ENCODE results near the gene SH3TC2. TPM values are rescaled to one million over a fixed set of nuclear protein-coding genes. Genes with fewer than 3 reads are reported as not detected.

The SH3TC2 gene
- total RNA-seq, 4 donors from 2014 or later = 0.10 to 0.41 (median 0.20) TPM; not detected in 1

DNA sequence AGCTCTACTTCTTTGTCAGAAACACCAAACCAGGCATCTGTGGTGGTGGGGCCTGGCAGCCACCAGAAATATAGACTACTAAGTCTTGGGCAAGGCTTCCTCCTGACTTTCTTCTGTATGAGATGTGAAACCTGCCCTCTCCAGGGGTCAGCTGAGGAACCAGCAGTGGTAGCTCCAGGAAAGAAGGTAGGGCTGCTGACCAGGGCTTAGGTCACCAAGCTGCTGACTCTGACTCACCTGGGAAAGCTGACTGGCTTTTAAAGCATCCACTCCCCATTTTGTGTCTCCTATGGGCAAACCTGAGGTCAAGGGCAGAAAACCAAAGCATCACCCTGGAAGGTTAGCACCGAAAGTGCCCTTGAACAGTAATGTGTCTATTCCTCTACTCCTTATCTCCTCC is 10.4 kb upstream of the SH3TC2 start:
- in situ Hi-C loops (cut with MboI; ENCODE audit: low sequenced_read_pairs in 4 of 4) = no loop called here
- H3K4me3 ChIP-seq = no peak overlapping the region
- no peaks in the 10 kb centered on the region for H3K36me3 ChIP-seq
- H3K27ac ChIP-seq = no peak overlapping the region
- no peaks in the 10 kb centered on the region for H3K27me3 ChIP-seq
- intact Hi-C loops (cut with DNase I; ENCODE audit: low total_unique reads) = no loop called here
- no peaks in the 10 kb centered on the region for H3K4me1 ChIP-seq
- TF ChIP-seq, protein P1, sequence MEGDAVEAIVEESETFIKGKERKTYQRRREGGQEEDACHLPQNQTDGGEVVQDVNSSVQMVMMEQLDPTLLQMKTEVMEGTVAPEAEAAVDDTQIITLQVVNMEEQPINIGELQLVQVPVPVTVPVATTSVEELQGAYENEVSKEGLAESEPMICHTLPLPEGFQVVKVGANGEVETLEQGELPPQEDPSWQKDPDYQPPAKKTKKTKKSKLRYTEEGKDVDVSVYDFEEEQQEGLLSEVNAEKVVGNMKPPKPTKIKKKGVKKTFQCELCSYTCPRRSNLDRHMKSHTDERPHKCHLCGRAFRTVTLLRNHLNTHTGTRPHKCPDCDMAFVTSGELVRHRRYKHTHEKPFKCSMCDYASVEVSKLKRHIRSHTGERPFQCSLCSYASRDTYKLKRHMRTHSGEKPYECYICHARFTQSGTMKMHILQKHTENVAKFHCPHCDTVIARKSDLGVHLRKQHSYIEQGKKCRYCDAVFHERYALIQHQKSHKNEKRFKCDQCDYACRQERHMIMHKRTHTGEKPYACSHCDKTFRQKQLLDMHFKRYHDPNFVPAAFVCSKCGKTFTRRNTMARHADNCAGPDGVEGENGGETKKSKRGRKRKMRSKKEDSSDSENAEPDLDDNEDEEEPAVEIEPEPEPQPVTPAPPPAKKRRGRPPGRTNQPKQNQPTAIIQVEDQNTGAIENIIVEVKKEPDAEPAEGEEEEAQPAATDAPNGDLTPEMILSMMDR (IDR thresholded peaks at IDR 0.05 in 4 of 5, conservative IDR thresholded peaks at IDR 0.05 in 1 of 5) = no peak
- TF ChIP-seq POLR2A (IDR thresholded peaks at IDR 0.05) = no peak
- no peaks in the 10 kb centered on the region for H3K9me3 ChIP-seq
- ATAC-seq = no peak
- no peak for DNase-seq

GRCh38 chr5:149072791-149073190 is 9.9 kb upstream of the SH3TC2 start:
- ATAC-seq (no peak), DNase-seq (no peak)
- Histone ChIP-seq H3K9me3 (no peaks in the 10 kb centered on the region), H3K4me1 (no peaks in the 10 kb centered on the region), H3K27me3 (no peaks in the 10 kb centered on the region), H3K27ac (no peak overlapping the region), H3K4me3 (no peak overlapping the region), H3K36me3 (no peaks in the 10 kb centered on the region)
- in situ Hi-C loops (cut with MboI; ENCODE audit: low sequenced_read_pairs in 4 of 4) (no loop called here), intact Hi-C loops (cut with DNase I; ENCODE audit: low total_unique reads) (no loop called here)
- TF ChIP-seq, protein P1 (IDR thresholded peaks at IDR 0.05 in 4 of 5, conservative IDR thresholded peaks at IDR 0.05 in 1 of 5) = no peak
- TF ChIP-seq POLR2A (IDR thresholded peaks at IDR 0.05) = no peak

- TF ChIP-seq, protein P1 (IDR thresholded peaks at IDR 0.05 in 4 of 5, conservative IDR thresholded peaks at IDR 0.05 in 1 of 5) = no peak
- TF ChIP-seq POLR2A (IDR thresholded peaks at IDR 0.05) = no peak
- Histone ChIP-seq H3K4me1 (no peaks in the 10 kb centered on the region), H3K27ac (no peak overlapping the region), H3K9me3 (no peaks in the 10 kb centered on the region), H3K27me3 (no peaks in the 10 kb centered on the region), H3K4me3 (no peak overlapping the region), H3K36me3 (no peaks in the 10 kb centered on the region)
- DNase-seq = no peak
- intact Hi-C loops (cut with DNase I; ENCODE audit: low total_unique reads) = no loop called here
- no peak for ATAC-seq
- in situ Hi-C loops (cut with MboI; ENCODE audit: low sequenced_read_pairs in 4 of 4) = no loop called here
Observed at GRCh38 chr5:149072376-149072775, 9.5 kb upstream of the SH3TC2 start.

- intact Hi-C loops (cut with DNase I; ENCODE audit: low total_unique reads) (no loop called here), in situ Hi-C loops (cut with MboI; ENCODE audit: low sequenced_read_pairs in 4 of 4) (no loop called here)
- Histone ChIP-seq H3K27ac (no peak overlapping the region), H3K36me3 (no peaks in the 10 kb centered on the region), H3K4me1 (no peaks in the 10 kb centered on the region), H3K4me3 (no peak overlapping the region), H3K9me3 (no peaks in the 10 kb centered on the region), H3K27me3 (no peaks in the 10 kb centered on the region)
- DNase-seq = no peak
- ATAC-seq = no peak
- no peak for TF ChIP-seq POLR2A (IDR thresholded peaks at IDR 0.05)
- TF ChIP-seq, protein P1 (IDR thresholded peaks at IDR 0.05 in 4 of 5, conservative IDR thresholded peaks at IDR 0.05 in 1 of 5) = no peak
Observed at GRCh38 chr5:149071756-149072155, 8.9 kb upstream of the SH3TC2 start.

GRCh38 chr5:149071216-149071615 is 8.4 kb upstream of the SH3TC2 start:
- H3K4me3 ChIP-seq = no peak overlapping the region
- DNase-seq = no peak
- intact Hi-C loops (cut with DNase I; ENCODE audit: low total_unique reads) = no loop called here
- no peak for ATAC-seq
- H3K36me3 ChIP-seq = no peaks in the 10 kb centered on the region
- no peaks in the 10 kb centered on the region for H3K9me3 ChIP-seq
- H3K27ac ChIP-seq = no peak overlapping the region
- no peak for TF ChIP-seq POLR2A (IDR thresholded peaks at IDR 0.05)
- TF ChIP-seq, protein P1 (IDR thresholded peaks at IDR 0.05 in 4 of 5, conservative IDR thresholded peaks at IDR 0.05 in 1 of 5) = no peak
- H3K4me1 ChIP-seq = no peaks in the 10 kb centered on the region
- in situ Hi-C loops (cut with MboI; ENCODE audit: low sequenced_read_pairs in 4 of 4) = no loop called here
- no peaks in the 10 kb centered on the region for H3K27me3 ChIP-seq
